HL-60 (cell line): ENCODE measurements around the gene CEACAM19.
"Not testable (repeated sequence)": the region's sequence is repeated elsewhere in the genome, so short reads cannot be mapped to it uniquely, and the experiment has no call there.

Source experiments
- DNase-seq, 2 experiments: peaks; one replicate each; pipeline ENCODE4 v3.0.0-alpha.2; 2010 to 2020; ENCODE audit warnings: low read depth in 1 of 2, low spot score in 1 of 2
- H3K27ac ChIP-seq: fragments of 250-450 bp; sonication (Bioruptor Pico); replicated peaks from 2 replicates; pipeline ENCODE4 v1.5.1; 2020; ENCODE audit warnings: mild to moderate bottlenecking, moderate library complexity
- H3K27me3 ChIP-seq: fragments of 250-450 bp; sonication (Bioruptor Pico); 2 replicates; pipeline ENCODE4 v1.5.1; 2021; ENCODE audit warnings: mild to moderate bottlenecking, moderate library complexity; ENCODE audit not compliant: insufficient read depth, poor library complexity, severe bottlenecking
- H3K4me3 ChIP-seq: replicated peaks from 2 replicates; pipeline ENCODE4 v1.5.1; 2011; ENCODE audit warnings: mild to moderate bottlenecking, control low read depth, low read length; ENCODE audit not compliant: insufficient read depth
- CTCF ChIP-seq: IDR thresholded peaks from one replicate; pipeline ENCODE4 v1.5.1; 2011; ENCODE audit warnings: low read length, control low read depth, inconsistent platforms; ENCODE audit not compliant: insufficient read depth
- GABPA ChIP-seq: IDR thresholded peaks from 2 replicates; pipeline ENCODE4 v1.6.1; 2012; ENCODE audit warnings: low read depth
- POLR2AphosphoS5 ChIP-seq: IDR thresholded peaks from 2 replicates; pipeline ENCODE4 v1.6.1; 2012; ENCODE audit warnings: low read depth
- REST ChIP-seq: IDR thresholded peaks from 2 replicates; pipeline ENCODE4 v1.6.1; 2012; ENCODE audit warnings: low read depth; ENCODE audit not compliant: insufficient replicate concordance
- SPI1 ChIP-seq: IDR thresholded peaks from 2 replicates; pipeline ENCODE4 v1.6.1; 2012; ENCODE audit warnings: low read depth, mild to moderate bottlenecking, borderline replicate concordance

Gene CEACAM19

GRCh38 chr19:44706506-44707236, 35.4 kb downstream of the CEACAM19 start:
- TF ChIP-seq REST (no peak), CTCF (no peak), SPI1 (no peak), POLR2AphosphoS5 (no peak), GABPA (no peak)

GRCh38 chr19:44707794-44708193, 36.5 kb downstream of the CEACAM19 start:
- no peak for DNase-seq
- no peak for TF ChIP-seq POLR2AphosphoS5
- TF ChIP-seq CTCF: no peak
- no peak for TF ChIP-seq REST
- TF ChIP-seq GABPA: no peak
- no peak for TF ChIP-seq SPI1
- no peaks in the 10 kb centered on the region for H3K27me3 ChIP-seq
- H3K4me3 ChIP-seq: no peak overlapping the region
- no peak overlapping the region for H3K27ac ChIP-seq

More at GRCh38 chr19:44706506-44707236, 35.4 kb downstream of the CEACAM19 start:
- H3K27me3 ChIP-seq: no peaks in the 10 kb centered on the region
- DNase-seq: no peak
- no peak overlapping the region for H3K4me3 ChIP-seq
- H3K27ac ChIP-seq: no peak overlapping the region

- Histone ChIP-seq H3K4me3 (no peak overlapping the region), H3K27me3 (no peaks in the 10 kb centered on the region), H3K27ac (no peak overlapping the region)
- TF ChIP-seq GABPA: no peak
- TF ChIP-seq CTCF: no peak
- no peak for TF ChIP-seq REST
- no peak for TF ChIP-seq SPI1
- no peak for TF ChIP-seq POLR2AphosphoS5
- DNase-seq: no peak
Measured at GRCh38 chr19:44708940-44709339, 37.7 kb downstream of the CEACAM19 start.

GRCh38 chr19:44709434-44710266, 38.4 kb downstream of the CEACAM19 start:
- not testable (repeated sequence) for DNase-seq, H3K27me3 ChIP-seq, H3K4me3 ChIP-seq, H3K27ac ChIP-seq
